Nephron (organoid): Measurements from ENCODE around the gene PTPRA.

ENCODE experiments used
- H3K27ac Mint-ChIP-seq, 3 experiments: 2 replicates each; pipeline ENCODE4 v1.8.0; 2020; ENCODE audit warnings: mixed read lengths in 3 of 3, mild to moderate bottlenecking in 2 of 3, moderate library complexity in 1 of 3
- H3K27me3 Mint-ChIP-seq: 2 replicates; pipeline ENCODE4 v1.8.0; 2021; ENCODE audit warnings: low read depth, mild to moderate bottlenecking, moderate library complexity, mixed read lengths
- H3K36me3 Mint-ChIP-seq: 2 replicates; pipeline ENCODE4 v1.8.0; 2020; ENCODE audit warnings: low read depth, mixed read lengths
- H3K4me1 Mint-ChIP-seq: 2 replicates; pipeline ENCODE4 v1.8.0; 2020; ENCODE audit warnings: mixed read lengths
- H3K4me3 Mint-ChIP-seq, 3 experiments: 2 replicates each; pipeline ENCODE4 v1.8.0; 2020; ENCODE audit warnings: mild to moderate bottlenecking in 3 of 3, mixed read lengths in 3 of 3, moderate library complexity in 2 of 3
- H3K9me3 Mint-ChIP-seq: 2 replicates; pipeline ENCODE4 v1.8.0; 2020; ENCODE audit warnings: mixed read lengths
- CTCF ChIP-seq, 3 experiments: fragments of 200-600 bp; sonication (generic); IDR thresholded peaks; one replicate each; pipeline ENCODE4 v1.5.0; 2021; ENCODE audit warnings: antibody characterized with exemption in 3 of 3; ENCODE audit not compliant: unreplicated experiment in 3 of 3

The PTPRA gene

GRCh38 chr20:2846698-2847097, 26.6 kb upstream of the PTPRA start:
- H3K4me3 Mint-ChIP-seq: no peak overlapping the region
- no peak for TF ChIP-seq CTCF (IDR thresholded peaks at IDR 0.05; ENCODE audit: unreplicated experiment in 3 of 3)
- no peaks in the 10 kb centered on the region for H3K27me3 Mint-ChIP-seq
- H3K36me3 Mint-ChIP-seq: peaks cover 4% of the 10 kb centered on the region
- no peak overlapping the region for H3K27ac Mint-ChIP-seq
- no peaks in the 10 kb centered on the region for H3K9me3 Mint-ChIP-seq
- H3K4me1 Mint-ChIP-seq: no peaks in the 10 kb centered on the region

DNA sequence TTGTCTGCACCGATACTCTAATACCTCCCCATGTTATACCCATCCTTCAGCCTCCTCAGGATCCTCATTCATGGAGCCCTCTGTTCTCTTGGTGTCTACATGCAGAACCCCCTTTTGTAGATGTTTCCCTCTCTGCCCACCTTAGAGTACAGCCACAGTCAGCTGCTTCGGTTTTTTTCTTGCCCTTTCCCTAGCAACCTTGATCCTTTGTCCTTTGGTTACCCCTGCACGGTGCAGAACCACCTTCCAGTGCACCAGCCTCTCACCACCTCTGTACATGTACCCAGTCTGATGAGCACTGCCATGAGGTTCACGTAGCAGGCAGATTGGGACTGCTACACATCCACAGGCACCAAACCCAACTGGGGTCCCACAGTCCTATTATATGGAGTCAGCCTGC, 25.5 kb upstream of the PTPRA start:
- H3K9me3 Mint-ChIP-seq: no peaks in the 10 kb centered on the region
- H3K27ac Mint-ChIP-seq: no peak overlapping the region
- TF ChIP-seq CTCF (IDR thresholded peaks at IDR 0.05; ENCODE audit: unreplicated experiment in 3 of 3): no peak
- H3K4me3 Mint-ChIP-seq: no peak overlapping the region
- H3K36me3 Mint-ChIP-seq: peaks cover 4% of the 10 kb centered on the region
- H3K4me1 Mint-ChIP-seq: peaks cover 5% of the 10 kb centered on the region
- H3K27me3 Mint-ChIP-seq: no peaks in the 10 kb centered on the region

DNA sequence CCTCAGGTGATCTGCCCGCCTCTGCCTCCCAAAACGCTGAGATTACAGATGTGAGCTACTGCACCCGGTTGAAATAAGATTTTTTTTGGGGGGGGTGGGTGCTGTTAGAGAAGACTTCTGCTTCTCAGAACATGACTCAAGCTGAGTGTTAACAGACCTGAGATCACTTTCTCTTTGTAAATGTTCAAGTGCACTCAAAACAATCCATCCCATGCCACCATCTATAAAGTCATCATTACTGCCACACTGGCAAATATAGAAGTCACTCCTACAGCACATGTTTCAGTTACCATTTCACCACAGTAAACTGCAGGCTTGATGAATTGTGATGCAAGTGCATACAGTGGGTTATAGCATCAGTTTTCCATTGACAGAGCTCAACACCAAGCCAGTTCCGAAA, 23.8 kb upstream of the PTPRA start:
- Mint-ChIP-seq H3K36me3 (peaks cover 4% of the 10 kb centered on the region), H3K27me3 (no peaks in the 10 kb centered on the region), H3K9me3 (no peaks in the 10 kb centered on the region), H3K27ac (no peak overlapping the region), H3K4me1 (peaks cover 5% of the 10 kb centered on the region), H3K4me3 (no peak overlapping the region)
- no peak for TF ChIP-seq CTCF (IDR thresholded peaks at IDR 0.05; ENCODE audit: unreplicated experiment in 3 of 3)

- no peaks in the 10 kb centered on the region for H3K27me3 Mint-ChIP-seq
- peaks cover 5% of the 10 kb centered on the region for H3K4me1 Mint-ChIP-seq
- H3K9me3 Mint-ChIP-seq: no peaks in the 10 kb centered on the region
- H3K27ac Mint-ChIP-seq: no peak overlapping the region
- peaks cover 4% of the 10 kb centered on the region for H3K36me3 Mint-ChIP-seq
- no peak for TF ChIP-seq CTCF (IDR thresholded peaks at IDR 0.05; ENCODE audit: unreplicated experiment in 3 of 3)
- no peak overlapping the region for H3K4me3 Mint-ChIP-seq
Observed at GRCh38 chr20:2851086-2851485, 22.2 kb upstream of the PTPRA start.

- TF ChIP-seq CTCF (IDR thresholded peaks at IDR 0.05; ENCODE audit: unreplicated experiment in 3 of 3): no peak
- Mint-ChIP-seq H3K4me1 (no peaks in the 10 kb centered on the region), H3K9me3 (no peaks in the 10 kb centered on the region)
Observed at GRCh38 chr20:2858591-2858990, 14.7 kb upstream of the PTPRA start.

DNA sequence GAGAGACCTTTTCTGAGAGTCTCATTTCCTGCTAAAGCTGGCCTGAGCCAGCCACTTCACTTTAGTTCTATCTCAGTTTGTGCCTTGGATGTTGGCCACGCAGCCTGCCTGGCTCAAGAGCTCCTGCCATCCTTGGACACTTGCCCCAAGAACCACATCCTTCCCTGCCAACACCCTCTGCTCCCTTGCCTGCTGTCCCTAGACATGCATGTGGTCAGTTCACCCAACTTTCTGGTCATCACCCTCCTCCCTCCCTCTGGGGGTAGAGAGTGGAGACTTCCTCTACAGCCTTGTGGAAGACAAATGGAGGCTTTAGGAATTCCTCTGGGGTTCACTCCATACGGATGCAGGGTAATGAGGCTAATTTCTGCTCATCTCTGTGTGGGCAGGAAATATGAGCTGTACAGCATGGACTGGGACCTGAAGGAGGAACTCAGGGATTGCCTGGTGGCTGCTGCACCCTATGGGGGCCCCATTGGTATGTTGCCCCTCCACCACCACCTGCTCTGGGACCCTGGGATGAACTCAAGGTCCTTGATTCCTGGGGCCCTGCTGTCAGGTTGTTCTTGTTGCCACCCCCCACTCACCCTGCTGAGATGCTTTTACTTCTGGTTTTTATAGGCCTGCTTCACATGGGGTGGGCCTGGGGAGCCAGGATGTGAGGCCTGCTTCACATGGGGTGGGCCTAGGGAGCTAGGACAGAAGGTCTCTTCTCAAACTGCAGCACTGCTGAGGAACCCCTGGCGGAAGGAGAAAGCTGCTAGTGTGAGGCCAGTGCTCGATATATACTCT, 13.8 kb upstream of the PTPRA start:
- TF ChIP-seq CTCF (IDR thresholded peaks at IDR 0.05; ENCODE audit: unreplicated experiment in 3 of 3): no peak
- H3K36me3 Mint-ChIP-seq: peaks cover 8% of the 10 kb centered on the region
- no peak overlapping the region for H3K4me3 Mint-ChIP-seq
- no peaks in the 10 kb centered on the region for H3K9me3 Mint-ChIP-seq
- no peaks in the 10 kb centered on the region for H3K27me3 Mint-ChIP-seq
- no peak overlapping the region for H3K27ac Mint-ChIP-seq
- no peaks in the 10 kb centered on the region for H3K4me1 Mint-ChIP-seq

More at GRCh38 chr20:2858591-2858990, 14.7 kb upstream of the PTPRA start:
- Mint-ChIP-seq H3K4me3 (no peak overlapping the region), H3K36me3 (peaks cover 6% of the 10 kb centered on the region), H3K27me3 (no peaks in the 10 kb centered on the region), H3K27ac (no peak overlapping the region)
